ENCODE measurements around the gene CLEC18A.
"Not testable (repeated sequence)": the region's sequence is repeated elsewhere in the genome, so short reads cannot be mapped to it uniquely, and the experiment has no call there.

DNA sequence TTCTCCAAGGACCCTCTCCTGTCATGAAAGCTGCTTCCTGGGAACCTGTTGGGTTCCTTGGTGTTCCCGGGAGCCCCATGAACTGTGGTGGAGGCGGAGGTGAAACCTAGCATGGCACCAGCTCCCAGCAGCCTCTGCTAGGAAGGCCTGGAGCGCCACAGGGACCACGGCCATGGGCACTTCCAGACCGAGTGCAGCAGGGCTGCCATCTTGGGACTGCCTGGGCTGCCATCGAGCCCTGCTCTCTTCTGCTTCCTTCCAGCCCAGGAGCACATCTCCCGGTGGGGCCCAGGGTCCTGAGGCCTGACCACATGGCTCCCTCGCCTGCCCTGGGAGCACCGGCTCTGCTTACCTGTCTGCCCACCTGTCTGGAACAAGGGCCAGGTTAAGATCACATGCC, 12.2 kb downstream of the CLEC18A start:
- TF ChIP-seq CTCF (IDR thresholded peaks at IDR 0.05); REST (IDR thresholded peaks at IDR 0.05; ENCODE audit: insufficient read depth in 1 of 2, low read depth in 2 of 2, low read length in 1 of 2): not testable (repeated sequence)
